CD4-positive, alpha-beta T cell treated with Interleukin-15 for 1 hour (primary cell): Measurements from ENCODE around the gene DMXL2.

Experiments used
- DNase-seq: peaks from one replicate; pipeline ENCODE4 v3.0.0-alpha.2; 2020

DMXL2 gene

DNA sequence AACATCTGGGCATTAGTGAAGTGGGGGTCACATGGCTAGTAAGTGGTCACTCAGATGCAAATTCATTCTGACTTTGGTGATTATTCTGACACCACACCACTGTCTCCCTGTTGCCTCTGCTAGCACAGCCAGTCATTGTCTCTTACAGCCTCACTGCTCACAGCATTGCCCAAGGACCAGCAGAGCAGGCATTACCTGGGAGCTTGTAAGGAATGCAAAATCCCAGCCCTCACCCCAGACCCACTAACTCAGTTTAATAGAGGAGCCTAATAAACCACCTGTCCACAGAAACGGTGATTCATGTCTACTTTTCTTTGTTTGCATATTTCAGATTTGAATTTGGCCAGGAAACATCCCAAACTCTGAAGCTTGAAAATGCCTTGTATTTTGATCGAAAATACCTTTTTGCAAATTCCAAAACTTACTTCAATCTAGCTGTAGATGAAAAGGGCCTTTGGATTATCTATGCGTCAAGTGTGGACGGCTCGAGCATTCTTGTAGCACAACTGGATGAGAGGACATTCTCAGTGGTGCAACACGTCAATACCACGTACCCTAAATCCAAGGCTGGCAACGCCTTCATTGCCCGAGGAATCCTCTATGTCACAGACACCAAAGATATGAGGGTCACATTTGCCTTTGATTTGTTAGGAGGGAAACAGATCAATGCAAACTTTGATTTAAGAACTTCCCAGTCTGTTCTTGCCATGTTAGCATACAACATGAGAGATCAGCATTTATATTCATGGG lies 218.4 kb downstream of the DMXL2 start:
- no peak for DNase-seq

DNA sequence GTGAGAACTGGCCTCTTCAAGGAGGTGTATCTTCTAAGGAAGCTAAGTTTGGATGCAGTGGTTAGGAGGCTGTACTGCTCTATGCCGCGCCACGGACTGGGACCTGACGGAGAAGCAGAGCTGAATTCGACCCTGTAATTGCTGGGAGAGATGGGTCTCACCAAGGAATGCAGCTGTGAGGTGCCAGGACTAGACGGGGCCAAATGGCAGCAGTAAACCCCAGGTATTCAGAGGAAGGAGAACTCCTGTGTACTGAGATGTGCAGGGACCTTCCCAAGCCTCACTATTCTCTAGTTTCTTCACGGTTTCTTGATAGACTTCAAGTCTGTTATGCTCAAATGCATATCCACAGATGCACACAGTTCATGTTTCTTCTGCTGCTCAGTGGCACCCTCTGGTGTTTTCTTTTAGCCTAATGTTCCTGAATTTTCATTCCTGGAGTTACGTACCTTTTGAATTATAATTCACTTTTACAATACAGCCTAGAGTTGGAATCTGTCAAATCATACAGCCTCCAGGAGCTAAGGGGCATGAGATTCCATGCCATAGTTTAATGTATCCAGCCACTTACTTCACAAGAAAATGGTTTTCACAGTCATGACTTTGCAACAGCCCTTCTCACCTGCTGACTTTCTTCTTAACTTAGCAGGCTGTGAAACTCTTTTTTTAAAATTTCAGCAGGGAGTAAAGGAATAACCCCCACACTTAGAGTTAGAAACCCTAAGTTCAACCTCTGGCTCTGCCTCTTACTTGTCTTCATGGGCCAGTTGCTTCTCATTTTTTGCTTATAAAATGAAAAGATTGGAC lies 219.3 kb downstream of the DMXL2 start:
- DNase-seq = no peak

DNA sequence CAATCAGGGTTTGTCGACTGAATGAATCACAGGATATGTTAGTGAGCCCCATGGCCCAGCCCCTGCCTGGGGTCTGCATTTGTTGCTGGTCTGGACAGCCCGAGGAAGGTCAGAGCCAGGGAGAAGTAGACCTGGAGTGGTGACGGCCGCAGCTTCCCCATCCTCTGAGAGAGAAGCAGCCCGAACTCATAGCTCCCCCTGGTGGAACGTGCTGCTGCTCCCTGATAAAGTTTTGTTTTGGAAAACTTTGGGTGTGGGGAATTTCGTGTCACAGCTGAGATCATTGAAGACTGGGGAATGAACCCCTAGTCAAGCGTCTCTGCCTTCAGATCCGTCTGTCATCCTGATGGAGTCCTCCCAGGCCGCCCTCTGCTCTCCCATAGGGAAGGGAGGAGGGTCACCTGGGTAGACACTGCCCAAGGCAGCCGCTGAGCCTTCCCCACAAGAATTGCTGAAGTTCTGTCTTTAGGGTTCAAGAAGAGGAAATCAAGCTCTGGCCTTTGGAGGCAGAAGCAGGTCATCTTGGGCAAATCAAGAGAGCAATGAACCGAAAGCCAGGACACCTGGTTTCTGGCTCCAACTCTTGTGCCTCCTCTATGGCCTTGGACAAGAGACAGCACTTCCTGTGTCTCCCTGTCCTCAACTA lies 220.6 kb downstream of the DMXL2 start:
- peak; percentile 29 for DNase-seq

DNA sequence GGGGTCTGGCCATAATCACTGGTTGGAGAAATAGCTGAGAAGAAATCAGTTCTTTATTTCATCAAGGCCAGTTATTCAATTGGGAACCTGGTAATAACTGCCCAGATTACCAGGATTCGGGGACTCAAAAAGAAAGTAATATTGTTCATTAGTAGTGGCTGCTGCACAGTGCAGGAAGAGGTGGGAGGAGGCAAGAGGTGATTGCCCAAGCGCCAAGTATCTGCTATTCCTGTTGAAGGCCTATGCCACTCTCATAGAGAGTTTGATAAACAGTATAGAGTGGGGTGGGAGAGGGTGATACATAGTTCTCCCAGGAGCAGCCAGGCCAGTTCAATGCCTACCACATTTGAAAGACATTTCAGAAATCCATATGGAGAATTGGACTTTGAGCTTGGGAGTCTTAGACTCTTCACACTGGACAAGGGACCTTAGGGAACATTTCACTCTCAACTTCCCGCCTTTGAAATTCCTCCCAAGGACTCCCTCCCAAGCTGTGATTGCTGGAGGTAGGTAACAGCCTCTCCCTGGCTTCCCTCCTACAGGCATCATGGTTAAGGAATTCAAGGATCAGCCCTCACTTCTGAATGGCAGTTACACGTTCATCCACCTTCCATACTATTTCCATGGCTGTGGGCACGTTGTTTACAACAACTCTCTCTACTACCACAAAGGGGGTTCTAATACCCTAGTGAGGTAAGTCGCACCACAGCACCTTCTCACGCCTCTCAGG lies 221.4 kb downstream of the DMXL2 start:
- DNase-seq = no peak

DNA sequence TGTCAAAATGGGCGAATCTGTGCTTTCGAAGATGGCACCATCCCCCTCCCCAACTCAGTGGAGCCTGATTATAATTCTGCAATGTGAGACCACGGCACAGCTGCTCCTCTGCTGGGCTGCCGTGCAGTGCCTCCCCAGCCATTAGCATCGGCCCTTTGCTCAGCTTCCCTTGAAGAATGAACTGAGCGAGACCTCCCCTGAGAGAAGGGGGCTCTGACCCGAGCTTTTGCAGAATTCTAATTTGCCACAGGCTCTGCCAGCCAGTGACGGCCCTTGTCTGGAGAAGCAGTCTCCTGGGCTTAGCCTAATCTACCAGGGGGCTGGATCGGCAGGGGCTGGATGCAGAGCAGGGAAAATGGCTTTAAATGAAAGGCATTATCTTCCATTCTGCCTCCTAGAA lies 223.9 kb downstream of the DMXL2 start:
- DNase-seq = no peak
